Fibroblast of skin of abdomen (primary cell): ENCODE results near the gene PFN3.

Experiments used
- DNase-seq: peaks from one replicate; pipeline ENCODE4 v3.0.0-alpha.2; 2013

PFN3 gene

DNA sequence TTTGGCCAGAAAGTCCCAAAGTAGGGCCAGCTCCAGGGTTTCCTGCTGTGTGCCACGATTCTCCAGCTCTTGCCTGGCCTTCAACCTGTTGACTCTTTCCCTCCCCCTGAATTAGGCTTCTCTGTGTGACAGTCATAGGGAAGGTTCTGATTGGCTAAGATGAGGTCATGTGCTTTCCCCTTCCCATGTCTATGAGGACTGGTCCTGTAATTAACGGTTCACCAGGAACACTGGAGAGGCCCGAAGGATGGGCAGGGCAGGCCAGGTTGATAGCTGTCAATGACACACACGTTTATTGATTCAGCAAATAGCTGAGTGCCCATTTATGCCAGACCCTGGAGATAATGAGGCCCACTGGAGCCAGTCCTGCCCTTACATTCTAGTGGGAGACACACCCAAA lies 37.2 kb upstream of the PFN3 start:
- DNase-seq, result no peak

DNA sequence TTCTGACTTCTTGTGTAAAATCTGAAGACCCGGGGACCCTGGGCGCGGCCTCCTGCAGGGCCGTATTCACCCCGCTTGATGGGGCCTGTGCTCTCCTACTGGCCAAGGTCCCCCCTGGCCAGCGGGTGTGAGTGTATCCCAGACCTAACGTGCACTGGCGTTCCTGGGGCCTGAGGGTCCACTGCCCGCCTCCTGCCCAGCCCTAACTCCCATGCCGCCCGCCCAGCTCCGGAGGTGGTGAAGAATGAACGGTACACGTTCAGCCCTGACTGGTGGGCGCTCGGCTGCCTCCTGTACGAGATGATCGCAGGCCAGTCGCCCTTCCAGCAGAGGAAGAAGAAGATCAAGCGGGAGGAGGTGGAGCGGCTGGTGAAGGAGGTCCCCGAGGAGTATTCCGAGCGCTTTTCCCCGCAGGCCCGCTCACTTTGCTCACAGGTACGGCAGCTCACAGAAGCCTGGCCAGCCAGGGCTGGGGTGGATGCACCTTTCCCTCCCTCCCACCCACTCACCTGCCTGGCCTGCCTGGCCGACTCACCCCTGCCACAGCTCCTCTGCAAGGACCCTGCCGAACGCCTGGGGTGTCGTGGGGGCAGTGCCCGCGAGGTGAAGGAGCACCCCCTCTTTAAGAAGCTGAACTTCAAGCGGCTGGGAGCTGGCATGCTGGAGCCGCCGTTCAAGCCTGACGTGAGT lies 35.5 kb upstream of the PFN3 start:
- no peak for DNase-seq

DNA sequence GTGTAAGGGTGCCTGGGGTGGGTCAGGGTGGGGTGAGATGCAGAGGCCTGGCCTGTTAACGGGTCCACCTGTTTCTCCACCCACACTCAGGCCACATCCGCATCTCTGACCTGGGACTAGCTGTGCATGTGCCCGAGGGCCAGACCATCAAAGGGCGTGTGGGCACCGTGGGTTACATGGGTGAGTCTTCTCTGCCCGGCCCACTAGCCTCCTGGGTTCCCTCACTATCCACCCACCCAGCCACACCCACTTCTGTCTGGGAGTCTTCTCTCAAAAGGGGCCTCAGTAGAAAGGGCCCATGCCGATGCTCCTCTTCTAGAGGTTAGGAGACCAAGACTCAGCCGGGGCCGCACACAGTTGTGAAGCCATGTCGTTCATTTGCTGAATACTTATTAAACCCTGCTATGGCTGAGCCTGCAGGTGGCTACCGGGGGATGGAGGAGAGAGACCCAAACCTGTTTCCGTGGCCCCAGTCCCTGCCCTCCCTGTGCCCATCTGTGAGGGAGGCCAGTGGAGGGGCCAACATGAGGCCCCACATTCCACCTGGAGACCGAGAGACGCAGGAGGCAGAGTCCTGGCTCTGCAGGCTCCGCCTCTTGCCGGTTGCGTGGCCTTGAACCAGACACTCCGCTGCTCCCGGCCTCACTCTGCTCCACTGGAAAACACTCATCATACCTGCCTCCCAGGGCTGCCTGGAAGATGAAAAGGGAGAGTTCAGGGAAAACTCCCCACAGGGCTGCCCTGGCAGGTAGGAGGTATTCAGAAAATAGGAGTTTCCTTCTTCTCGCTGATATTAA lies 34.7 kb upstream of the PFN3 start:
- no peak for DNase-seq

DNA sequence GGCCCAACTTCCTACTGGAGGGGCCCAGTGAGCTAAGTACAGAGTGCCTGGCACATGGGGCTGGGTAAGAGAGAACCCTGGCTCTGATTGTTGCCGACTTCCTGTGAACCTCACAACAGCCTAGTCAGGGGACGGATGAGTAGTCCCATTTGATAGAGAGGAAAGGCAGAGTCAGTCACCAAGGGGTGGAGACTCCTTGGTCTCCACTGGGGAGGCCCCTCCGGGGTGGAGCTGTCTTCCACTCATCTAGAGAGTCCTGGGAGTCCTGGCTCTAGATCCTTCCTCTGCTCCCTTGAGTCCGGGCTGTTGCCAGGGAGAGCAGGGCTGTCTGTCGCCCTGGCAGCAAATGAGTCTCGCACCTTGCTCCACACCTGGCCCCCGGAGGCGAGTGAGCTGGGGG lies 34.0 kb upstream of the PFN3 start:
- no peak for DNase-seq

DNA sequence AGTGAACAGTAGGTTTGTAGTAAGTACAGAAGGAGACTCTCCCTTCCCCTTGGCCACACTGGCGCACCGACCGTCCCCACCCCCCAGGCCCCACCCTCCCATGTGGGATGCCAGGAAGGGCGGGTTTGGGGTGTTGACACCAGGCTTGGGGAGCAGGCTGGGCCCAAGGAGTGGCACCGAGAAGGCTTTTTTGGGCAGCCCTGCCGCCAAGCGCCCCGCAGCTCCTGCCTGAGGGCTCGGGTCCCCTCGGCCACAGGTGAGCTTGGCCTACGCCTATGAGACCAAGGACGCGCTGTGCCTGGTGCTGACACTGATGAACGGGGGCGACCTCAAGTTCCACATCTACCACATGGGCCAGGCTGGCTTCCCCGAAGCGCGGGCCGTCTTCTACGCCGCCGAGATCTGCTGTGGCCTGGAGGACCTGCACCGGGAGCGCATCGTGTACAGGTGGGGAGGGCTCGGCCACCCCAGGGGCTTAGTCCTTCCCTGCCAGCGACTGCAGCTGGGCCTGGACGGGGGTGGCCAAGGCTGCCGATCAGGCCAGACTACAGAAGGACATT lies 33.3 kb upstream of the PFN3 start:
- no peak for DNase-seq

DNA sequence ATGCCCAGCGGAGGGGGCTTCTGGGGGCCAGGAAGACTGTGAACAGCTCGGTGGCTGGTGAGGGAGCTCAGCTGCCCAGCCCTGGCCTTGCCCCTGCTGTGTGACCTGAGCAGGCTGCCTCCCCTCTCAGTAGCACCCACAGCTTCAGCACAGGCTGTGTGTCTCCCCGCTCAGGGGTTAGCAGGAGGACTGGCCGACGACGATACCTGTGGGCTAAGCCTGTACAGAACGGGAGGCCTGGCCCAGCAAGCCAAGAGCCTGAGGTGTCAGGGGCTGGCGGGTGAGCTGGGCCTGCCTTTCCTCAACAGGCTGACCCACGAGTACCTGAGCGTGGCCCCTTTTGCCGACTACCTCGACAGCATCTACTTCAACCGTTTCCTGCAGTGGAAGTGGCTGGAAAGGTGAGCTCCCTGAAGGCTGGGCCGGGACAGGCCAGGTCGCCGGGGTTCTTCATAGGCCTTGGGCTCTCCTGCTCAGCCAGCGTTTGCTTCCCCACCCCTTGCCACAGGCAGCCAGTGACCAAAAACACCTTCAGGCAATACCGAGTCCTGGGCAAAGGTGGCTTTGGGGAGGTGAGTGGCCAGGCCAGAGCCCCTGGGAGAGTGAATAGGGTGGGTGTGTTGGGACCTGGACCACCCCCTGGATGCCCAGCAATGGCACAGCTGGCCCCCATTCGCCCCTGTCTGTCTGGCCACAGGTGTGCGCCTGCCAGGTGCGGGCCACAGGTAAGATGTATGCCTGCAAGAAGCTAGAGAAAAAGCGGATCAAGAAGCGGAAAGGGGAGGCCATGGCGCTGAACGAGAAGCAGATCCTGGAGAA lies 32.6 kb upstream of the PFN3 start:
- DNase-seq, result no peak

DNA sequence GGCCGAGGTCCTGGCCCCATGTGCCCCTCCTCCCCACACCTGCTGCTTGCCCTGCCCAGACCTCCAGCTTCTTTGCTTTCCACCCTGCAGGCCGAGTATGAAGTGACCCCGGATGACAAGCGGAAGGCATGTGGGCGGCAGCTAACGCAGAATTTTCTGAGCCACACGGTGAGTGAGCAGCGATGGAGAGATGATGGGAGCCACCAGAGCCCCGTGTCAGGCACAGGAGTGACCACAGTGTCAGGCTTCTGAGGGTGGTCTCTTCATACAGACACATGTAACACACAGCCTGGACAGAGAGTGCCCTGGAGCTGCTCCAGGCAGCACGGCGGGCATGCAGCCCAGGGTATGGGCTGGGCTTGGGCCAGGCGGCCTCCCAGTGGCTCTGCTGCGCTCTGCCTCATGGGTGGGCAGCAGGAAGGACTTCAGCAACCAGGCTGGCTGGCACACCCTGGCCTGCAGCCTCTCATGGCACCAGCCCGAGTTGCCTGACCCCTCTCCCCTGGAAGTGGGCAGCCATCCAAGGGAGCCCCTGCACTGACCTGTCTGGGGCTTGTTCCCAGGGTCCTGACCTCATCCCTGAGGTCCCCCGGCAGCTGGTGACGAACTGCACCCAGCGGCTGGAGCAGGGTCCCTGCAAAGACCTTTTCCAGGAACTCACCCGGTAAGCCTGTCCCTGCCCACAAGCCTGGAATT lies 31.8 kb upstream of the PFN3 start:
- no peak for DNase-seq

DNA sequence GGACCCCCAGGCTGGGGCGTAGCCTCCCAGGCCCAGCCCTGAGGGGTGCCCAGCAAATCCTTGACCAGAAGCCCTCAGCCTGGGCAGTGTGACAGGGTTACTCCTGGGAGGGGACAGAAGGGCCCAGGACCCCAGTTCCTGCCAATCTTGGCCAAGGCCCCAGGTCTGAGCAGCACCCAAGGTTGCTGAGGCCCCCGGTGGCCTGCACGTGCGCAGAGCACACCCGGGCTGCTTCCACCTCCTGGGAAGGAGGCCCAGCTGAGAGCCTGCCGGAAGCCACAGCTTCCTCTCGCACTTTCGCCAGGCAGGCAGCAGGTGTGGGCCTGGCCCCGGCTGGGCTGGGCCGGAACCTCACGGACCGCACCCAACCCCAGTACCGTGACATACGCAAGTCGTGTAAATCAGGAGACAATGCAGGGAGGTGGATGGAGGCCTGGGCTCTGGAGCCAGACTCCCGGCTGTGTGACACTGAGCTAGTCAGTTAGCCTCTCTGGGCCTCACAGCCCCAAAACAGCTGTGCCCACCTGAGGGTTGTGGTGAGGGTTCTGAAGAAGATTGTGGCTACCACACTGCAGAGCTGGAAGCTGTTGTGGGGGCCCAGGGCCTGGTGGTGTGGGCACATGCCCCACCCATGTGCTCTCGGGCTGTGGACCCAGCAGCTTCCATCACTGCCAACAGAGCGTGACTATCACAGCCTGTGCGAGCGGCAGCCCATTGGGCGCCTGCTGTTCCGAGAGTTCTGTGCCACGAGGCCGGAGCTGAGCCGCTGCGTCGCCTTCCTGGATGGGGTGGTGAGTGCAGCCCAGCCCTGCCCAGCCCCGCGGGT lies 31.1 kb upstream of the PFN3 start:
- DNase-seq, result no peak

DNA sequence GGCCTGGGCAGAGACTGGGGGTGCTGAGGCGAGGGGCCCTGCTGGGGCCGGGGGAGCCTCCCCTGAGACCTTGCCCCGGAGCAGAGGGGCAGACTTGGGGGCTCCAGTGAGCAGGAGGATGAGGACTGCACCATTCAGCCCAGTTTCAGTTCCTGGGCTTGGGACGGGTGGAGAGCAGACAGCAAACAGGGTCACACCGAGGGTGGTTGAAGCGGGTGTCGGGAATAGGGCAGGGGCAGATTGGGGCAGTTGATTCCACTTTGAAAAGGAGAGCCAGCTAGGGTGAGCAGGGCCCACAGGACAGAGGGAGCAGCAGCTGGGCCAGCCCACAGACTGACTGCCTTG lies 30.5 kb upstream of the PFN3 start:
- DNase-seq, result no peak

DNA sequence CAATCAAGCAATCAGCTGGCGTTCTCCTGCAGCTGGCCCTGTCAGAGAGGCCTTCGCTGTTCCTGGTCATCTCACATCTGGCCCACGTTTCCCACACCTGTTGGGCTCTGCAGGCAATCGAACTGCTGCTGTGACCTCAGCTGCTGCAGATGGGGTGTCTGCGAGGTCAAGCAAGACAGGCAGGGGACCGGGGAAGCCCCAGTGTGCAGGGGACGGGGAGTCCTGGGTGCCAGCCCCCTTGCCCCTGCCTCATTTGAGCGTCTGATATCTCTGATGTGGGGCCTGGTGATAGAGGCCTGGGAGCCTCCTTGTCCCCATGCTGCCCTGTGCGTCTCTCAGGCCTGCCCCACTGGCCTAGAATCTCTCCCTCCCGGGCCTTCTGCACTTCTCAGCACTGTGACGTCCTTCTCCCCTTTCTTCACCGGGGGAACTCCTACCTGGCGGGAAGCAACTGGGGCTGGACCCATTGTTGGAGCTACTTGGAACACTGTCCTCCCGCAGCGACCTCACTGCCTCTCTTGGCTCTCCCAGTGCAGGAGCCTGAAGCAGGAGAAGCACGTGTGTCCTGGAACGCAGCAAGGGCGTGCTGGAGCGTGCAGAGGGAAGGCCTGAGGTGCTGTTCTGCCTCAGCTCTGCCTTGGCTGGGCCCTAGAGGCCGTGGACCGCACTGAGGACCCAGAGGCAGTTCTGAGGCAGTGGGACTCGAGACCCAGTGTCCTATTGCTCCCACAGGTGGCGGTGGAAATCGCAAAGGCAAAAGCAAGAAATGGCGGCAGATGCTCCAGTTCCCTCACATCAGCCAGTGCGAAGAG lies 29.9 kb upstream of the PFN3 start:
- DNase-seq, result no peak

DNA sequence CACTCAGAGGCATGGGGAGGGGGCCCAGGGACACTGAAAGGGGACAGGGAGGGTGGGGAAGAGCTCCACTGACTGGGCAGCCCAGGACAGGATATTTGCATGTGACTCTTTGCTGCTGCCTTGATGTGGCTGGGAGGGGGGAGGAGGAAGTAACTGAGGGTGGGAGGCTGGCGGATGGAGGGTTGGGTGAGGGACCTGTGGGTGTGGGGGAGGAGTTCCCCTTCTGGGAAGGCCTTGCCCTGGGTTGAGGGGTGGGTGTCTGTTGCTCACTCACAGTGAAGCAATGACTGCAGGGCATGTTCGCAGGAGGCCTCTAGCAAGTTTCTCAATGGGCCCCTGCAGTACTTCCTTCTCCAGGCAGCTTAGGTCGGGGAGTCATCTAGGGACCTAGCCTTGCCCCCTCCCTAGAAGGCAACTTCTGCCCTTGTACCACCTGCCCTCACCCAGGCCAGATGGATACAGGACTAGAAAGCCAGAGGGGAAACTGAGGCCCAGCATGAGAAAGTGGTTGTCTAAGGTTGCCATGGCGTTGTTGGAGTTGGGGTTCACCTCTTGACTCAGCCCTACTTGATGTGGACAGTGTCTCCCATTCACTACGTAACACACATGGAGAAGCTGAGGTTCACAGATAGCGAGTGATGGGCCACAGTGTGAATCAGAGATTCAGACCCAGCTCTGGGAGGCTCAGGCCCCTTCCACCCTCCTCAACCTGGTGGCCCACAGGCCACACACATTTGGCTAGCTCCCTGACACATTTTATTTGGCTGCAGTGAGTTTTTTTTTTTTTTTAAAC lies 29.0 kb upstream of the PFN3 start:
- DNase-seq, result no peak

DNA sequence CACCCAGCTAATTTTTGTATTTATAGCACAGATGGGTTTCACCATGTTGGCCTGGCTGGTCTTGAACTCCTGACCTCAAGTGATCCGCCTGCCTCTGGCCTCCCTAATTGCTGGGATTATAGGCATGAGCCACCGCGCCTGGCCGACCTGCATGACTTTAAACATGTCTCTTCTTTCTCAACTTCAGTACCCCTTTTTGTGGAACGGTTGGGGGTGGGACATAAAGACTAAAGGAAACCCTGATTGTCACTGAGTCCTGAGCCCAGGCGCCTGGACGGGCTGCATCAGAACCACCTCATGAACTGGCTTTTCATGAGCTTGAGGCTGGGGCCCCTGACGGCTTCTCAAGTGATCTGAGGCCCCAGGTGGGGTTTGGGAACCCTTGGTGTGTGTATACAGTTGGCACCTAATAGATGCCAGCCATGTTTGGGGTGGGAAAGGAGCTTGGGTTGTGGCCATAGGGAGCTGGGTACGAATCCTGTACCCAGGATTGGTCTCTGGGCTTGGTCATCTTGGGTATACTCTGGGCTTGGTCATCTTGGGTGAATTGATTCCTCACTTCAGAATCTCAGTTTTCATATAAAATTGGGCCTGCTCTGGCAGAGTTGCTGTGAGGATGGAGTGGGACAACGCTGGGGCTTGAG lies 28.2 kb upstream of the PFN3 start:
- no peak for DNase-seq

DNA sequence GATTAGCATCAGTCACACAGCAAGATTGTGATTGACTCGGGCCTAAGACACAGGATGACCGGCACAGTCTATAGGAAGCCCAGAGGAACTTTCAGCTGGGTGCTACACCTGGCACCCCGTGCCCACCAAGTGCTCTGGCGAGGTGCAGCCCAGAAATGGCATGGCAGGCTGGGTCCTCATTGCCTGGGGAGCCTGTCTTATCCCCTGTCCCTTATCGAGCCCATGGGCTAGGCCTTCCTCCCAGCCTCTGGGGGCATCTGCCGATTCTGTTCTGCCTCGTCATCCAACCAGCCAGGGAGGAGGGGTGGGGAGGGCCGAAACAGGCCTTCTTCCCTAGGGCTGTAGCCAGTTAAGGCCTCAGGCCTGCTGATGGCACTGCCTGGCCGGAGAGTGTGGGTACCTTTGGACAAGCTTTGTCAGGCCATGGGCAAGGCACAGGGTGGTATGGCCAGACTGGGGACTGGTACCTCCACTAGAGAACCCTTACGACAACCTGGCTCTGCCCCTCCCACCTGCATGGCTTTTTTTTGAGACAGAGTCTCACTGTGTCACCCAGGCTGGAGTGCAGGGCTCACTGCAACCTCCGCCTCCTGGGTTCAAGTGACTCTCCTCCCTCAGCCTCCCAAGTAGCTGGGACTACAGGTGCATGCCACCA lies 27.6 kb upstream of the PFN3 start:
- no peak for DNase-seq

DNA sequence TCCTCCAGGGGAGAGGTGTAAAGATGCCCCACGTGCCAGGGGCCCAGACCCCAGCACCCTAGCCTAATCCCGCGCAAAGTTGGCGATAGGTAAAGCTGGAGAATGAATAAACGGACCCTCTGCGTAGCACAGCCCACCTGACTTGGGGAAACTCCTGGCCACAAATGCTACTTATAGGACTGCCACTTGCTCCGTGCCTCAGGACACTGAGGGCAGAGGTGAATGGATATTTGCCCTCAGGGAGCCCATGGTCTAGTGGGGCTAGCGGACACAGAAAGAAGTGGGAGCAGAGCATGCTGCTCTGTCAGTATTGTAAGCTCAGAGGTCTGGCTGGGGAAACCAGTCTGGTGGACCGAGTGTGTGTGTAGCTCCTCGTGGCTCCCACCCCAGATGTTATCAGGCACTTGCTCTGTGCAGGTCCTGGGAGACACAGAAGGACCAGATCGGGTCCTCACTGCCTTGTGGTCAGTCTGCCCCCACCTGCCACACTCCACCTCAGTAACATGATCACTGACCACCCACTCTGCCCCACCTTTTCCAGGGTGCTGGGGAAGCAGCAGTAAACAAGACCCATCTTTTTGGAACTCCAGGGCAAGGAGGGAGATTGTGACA lies 26.9 kb upstream of the PFN3 start:
- DNase-seq, result no peak

DNA sequence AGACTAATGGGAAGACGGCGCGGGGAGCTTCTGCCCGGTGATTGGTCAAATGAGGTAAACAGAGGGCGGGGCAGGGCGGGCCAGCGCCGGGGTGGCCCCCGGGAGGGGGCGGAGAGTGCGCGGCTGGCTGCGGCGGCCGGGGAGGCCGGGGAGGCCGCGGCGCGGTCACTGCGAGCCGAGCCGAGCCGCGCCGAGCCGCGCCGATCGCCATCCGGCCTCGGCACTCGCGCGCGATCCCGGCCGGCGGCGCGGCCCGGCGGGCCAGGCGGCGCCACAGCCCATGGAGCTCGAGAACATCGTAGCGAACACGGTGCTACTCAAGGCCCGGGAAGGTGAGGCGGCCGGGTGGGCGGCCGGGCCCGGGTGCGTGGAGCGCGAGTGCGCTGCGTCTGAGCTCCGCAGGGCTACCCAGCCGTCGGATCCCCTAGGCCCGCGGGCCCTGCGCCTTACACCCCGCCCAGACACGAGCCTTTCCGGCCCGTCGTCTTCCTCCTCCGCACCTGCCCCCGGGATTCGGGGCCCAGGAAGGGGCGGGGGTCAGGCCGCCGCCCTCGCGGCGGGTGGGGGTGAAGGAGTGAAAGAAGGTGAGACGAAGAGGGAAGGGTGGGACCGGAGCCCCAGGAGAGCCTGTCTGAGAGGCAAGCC lies 26.2 kb upstream of the PFN3 start, which contains the start of gene GRK6:
GRK6 (plus strand) TSS at position 111 of the 645 bp plus-strand sequence; CDS start at position 281, 170 bp downstream.
- DNase-seq, result no peak

DNA sequence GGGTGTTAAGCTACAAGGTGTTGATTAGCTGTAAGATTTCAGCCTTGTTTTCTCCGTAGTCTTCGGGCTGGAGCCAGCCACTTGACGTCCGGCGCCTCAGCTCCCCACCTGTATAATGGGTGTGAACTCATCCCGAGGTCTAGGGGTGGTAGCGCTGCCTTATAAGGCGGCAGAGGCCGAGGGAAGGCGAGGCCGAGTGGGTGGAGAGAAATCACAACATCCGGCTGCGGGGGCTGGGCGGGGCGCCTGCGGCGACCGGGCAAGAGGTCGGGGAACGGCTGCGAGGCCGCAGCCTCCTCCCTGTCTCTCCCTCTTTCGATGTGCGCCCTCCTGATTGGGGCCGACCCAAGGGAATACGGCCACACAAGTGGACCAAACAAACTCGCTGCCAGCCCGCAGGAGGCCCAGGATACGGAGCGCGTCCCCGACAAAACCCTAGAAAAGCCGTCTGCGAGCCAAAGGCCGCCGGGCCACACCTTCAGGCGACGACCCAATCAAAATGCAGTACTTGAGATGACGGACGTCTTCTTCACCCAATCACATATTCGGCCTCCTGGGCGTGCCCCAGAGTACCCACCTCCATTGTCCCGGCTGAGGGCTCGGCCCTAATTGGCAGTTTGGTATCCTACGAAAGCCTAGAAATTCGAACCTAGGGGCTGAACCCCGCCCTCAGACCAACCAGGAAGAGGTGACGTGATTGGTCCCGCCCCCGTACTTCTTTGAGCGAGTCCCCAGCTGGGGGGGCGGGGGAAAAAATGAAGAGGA lies 25.5 kb upstream of the PFN3 start:
- peak; percentile 100 for DNase-seq
